RWPE2 (cell line): Measurements from ENCODE around the gene KLK2.

Source experiments
- ATAC-seq: fragments of 200-7000 bp; cut with Tn5 transposase; 3 replicates; pipeline ENCODE4 v1.9.1; 2021; ENCODE audit warnings: low read depth
- DNase-seq: peaks from one replicate; pipeline ENCODE4 v3.0.0-alpha.2; 2020; ENCODE audit warnings: low spot score
- H3K27ac ChIP-seq: fragments of 450-650 bp; 2 replicates; pipeline ENCODE4 v1.5.1; 2017; ENCODE audit warnings: mild to moderate bottlenecking; ENCODE audit not compliant: poor library complexity, severe bottlenecking
- H3K27me3 ChIP-seq: fragments of 250-450 bp; sonication (Bioruptor Pico); 2 replicates; pipeline ENCODE4 v1.5.1; 2021; ENCODE audit warnings: mild to moderate bottlenecking, moderate library complexity; ENCODE audit not compliant: insufficient read depth, poor library complexity, severe bottlenecking
- H3K36me3 ChIP-seq: fragments of 250-450 bp; sonication (Bioruptor Pico); 2 replicates; pipeline ENCODE4 v1.5.1; 2020; ENCODE audit warnings: low read depth, mild to moderate bottlenecking, moderate library complexity
- H3K4me1 ChIP-seq: fragments of 250-450 bp; sonication (Bioruptor Pico); 2 replicates; pipeline ENCODE4 v1.5.1; 2021; ENCODE audit warnings: mild to moderate bottlenecking, moderate library complexity; ENCODE audit not compliant: insufficient read depth, poor library complexity, severe bottlenecking
- H3K4me3 ChIP-seq: fragments of 250-450 bp; sonication (Bioruptor Pico); 2 replicates; pipeline ENCODE4 v1.5.1; 2021; ENCODE audit warnings: mild to moderate bottlenecking, moderate library complexity; ENCODE audit not compliant: severe bottlenecking
- H3K9me3 ChIP-seq: fragments of 250-450 bp; sonication (Bioruptor Pico); 2 replicates; pipeline ENCODE4 v1.5.1; 2021; ENCODE audit warnings: mild to moderate bottlenecking, moderate library complexity; ENCODE audit not compliant: severe bottlenecking
- CTCF ChIP-seq: fragments of 450-650 bp; IDR thresholded peaks from one replicate; pipeline ENCODE4 v1.5.1; 2017; ENCODE audit warnings: mild to moderate bottlenecking, moderate library complexity; ENCODE audit not compliant: poor library complexity, severe bottlenecking

Gene KLK2

GRCh38 chr19:50873056-50873455, at the start of gene KLK2:
TSS of gene KLK2 (plus strand) at chr19:50873439. CDS start at chr19:50873474, 35 bp downstream.
- Histone ChIP-seq H3K27ac (no peak within 1 kb of the TSS), H3K4me3 (no peak within 1 kb of the TSS), H3K9me3 (no peaks in the 10 kb centered on the region), H3K36me3 (no peaks in the 10 kb centered on the region), H3K4me1 (no peaks in the 10 kb centered on the region), H3K27me3 (peaks cover 49% of the 10 kb centered on the region)
- no peak for TF ChIP-seq CTCF
- DNase-seq (no peak), ATAC-seq (no peak)

- Histone ChIP-seq H3K27me3 (peaks cover 3% of the 10 kb centered on the region), H3K4me1 (no peaks in the 10 kb centered on the region), H3K4me3 (no peak overlapping the region), H3K9me3 (no peaks in the 10 kb centered on the region), H3K36me3 (no peaks in the 10 kb centered on the region), H3K27ac (no peak overlapping the region)
- no peak for TF ChIP-seq CTCF
- ATAC-seq (no peak), DNase-seq (no peak)
Measured at GRCh38 chr19:50826492-50827240, 46.6 kb upstream of the KLK2 start.

- DNase-seq (no peak), ATAC-seq (no peak)
- Histone ChIP-seq H3K27ac (no peak overlapping the region), H3K4me1 (no peaks in the 10 kb centered on the region), H3K27me3 (peaks cover 3% of the 10 kb centered on the region), H3K4me3 (no peak overlapping the region), H3K36me3 (no peaks in the 10 kb centered on the region), H3K9me3 (no peaks in the 10 kb centered on the region)
- no peak for TF ChIP-seq CTCF
Measured at GRCh38 chr19:50827476-50827875, 45.8 kb upstream of the KLK2 start.

GRCh38 chr19:50829801-50830200, 43.4 kb upstream of the KLK2 start:
- no peaks in the 10 kb centered on the region for H3K4me1 ChIP-seq
- DNase-seq: no peak
- H3K27me3 ChIP-seq: no peaks in the 10 kb centered on the region
- H3K27ac ChIP-seq: no peak overlapping the region
- no peak for ATAC-seq
- H3K9me3 ChIP-seq: no peaks in the 10 kb centered on the region
- H3K4me3 ChIP-seq: no peak overlapping the region
- TF ChIP-seq CTCF: no peak
- H3K36me3 ChIP-seq: no peaks in the 10 kb centered on the region

GRCh38 chr19:50830266-50831025, 42.8 kb upstream of the KLK2 start:
- Histone ChIP-seq H3K9me3 (no peaks in the 10 kb centered on the region), H3K27ac (no peak overlapping the region), H3K4me1 (peaks cover 3% of the 10 kb centered on the region), H3K27me3 (no peaks in the 10 kb centered on the region), H3K36me3 (no peaks in the 10 kb centered on the region), H3K4me3 (no peak overlapping the region)
- TF ChIP-seq CTCF: no peak
- DNase-seq (no peak), ATAC-seq (no peak)
